Neural cell (in vitro differentiated cells): ENCODE data around the gene ADGRG1. TPM values are rescaled to one million over a fixed set of nuclear protein-coding genes. Genes with fewer than 3 reads are reported as not detected.

Source experiments
- H2AFZ ChIP-seq: fragments of 200-600, 300-800 bp; sonication (generic), shearing (Covaris generic); 2 replicates; pipeline ENCODE4 v1.6.0; 2014; ENCODE audit warnings: low read depth, mild to moderate bottlenecking, antibody characterized with exemption, low read length, moderate library complexity
- H3F3A ChIP-seq: fragments of 200-600 bp; shearing (Covaris generic); 2 replicates; pipeline ENCODE4 v1.6.1; 2016; ENCODE audit warnings: mild to moderate bottlenecking, moderate library complexity, mixed read lengths, antibody characterized with exemption, low read length; ENCODE audit not compliant: insufficient read depth, poor library complexity, severe bottlenecking
- H3K27ac ChIP-seq: fragments of 200-600, 300-800 bp; sonication (generic), shearing (Covaris generic); 2 replicates; pipeline ENCODE4 v1.5.1; 2014; ENCODE audit warnings: mild to moderate bottlenecking, low read length, moderate library complexity
- H3K27me3 ChIP-seq: fragments of 300-800, 200-600 bp; sonication (generic), shearing (Covaris generic); 2 replicates; pipeline ENCODE4 v1.6.0; 2014; ENCODE audit warnings: mild to moderate bottlenecking, low read depth, low read length, moderate library complexity; ENCODE audit not compliant: insufficient read depth
- H3K36me3 ChIP-seq: fragments of 300-800, 200-600 bp; sonication (generic), shearing (Covaris generic); 2 replicates; pipeline ENCODE4 v1.5.1; 2014; ENCODE audit warnings: mild to moderate bottlenecking, antibody characterized with exemption, low read length, moderate library complexity; ENCODE audit not compliant: insufficient read depth
- H3K4me2 ChIP-seq: fragments of 300-800, 200-600 bp; sonication (generic), shearing (Covaris generic); 2 replicates; pipeline ENCODE4 v1.6.0; 2014; ENCODE audit warnings: mild to moderate bottlenecking, low read length
- H3K4me3 ChIP-seq: fragments of 300-800, 200-600 bp; sonication (generic), shearing (Covaris generic); 2 replicates; pipeline ENCODE4 v1.5.1; 2014; ENCODE audit warnings: mild to moderate bottlenecking, low read length, moderate library complexity
- H3K79me2 ChIP-seq: fragments of 200-600 bp; shearing (Covaris generic); replicated peaks from 2 replicates; pipeline ENCODE4 v1.6.0; 2014; ENCODE audit warnings: mild to moderate bottlenecking, low read length, moderate library complexity; ENCODE audit not compliant: insufficient read depth
- H3K9ac ChIP-seq: fragments of 300-800, 200-600 bp; sonication (generic), shearing (Covaris generic); 2 replicates; pipeline ENCODE4 v1.6.1; 2016; ENCODE audit warnings: mild to moderate bottlenecking, low read length, mixed read lengths
- H3K9me2 ChIP-seq: fragments of 200-600 bp; shearing (Covaris generic); 2 replicates; pipeline ENCODE4 v1.6.1; 2016; ENCODE audit warnings: mild to moderate bottlenecking, low read length, mixed read lengths; ENCODE audit not compliant: insufficient read depth
- H3K9me3 ChIP-seq: fragments of 200-600, 300-800 bp; sonication (generic), shearing (Covaris generic); 2 replicates; pipeline ENCODE4 v1.6.1; 2016; ENCODE audit warnings: mild to moderate bottlenecking, mixed run types, low read length, moderate library complexity, mixed read lengths
- H4K20me1 ChIP-seq: fragments of 200-600 bp; shearing (Covaris generic); 2 replicates; pipeline ENCODE4 v1.6.1; 2016; ENCODE audit warnings: mild to moderate bottlenecking, mixed run types; ENCODE audit not compliant: insufficient read depth
- EP300 ChIP-seq: fragments of 450-650 bp; conservative IDR thresholded peaks from 2 replicates; pipeline ENCODE4 v1.6.1; 2014; ENCODE audit warnings: antibody characterized with exemption, mild to moderate bottlenecking, moderate library complexity; ENCODE audit not compliant: poor library complexity, severe bottlenecking
- EZH2 ChIP-seq: fragments of 200-600, 300-800 bp; shearing (Covaris generic), sonication (generic); IDR thresholded peaks from 2 replicates; pipeline ENCODE4 v1.6.1; 2014; ENCODE audit warnings: antibody characterized with exemption, low read length, borderline replicate concordance, mild to moderate bottlenecking; ENCODE audit not compliant: insufficient read depth, poor library complexity, severe bottlenecking
- MXI1 ChIP-seq: fragments of 450-650 bp; conservative IDR thresholded peaks from 2 replicates; pipeline ENCODE4 v1.6.1; 2014; ENCODE audit warnings: antibody characterized with exemption, mild to moderate bottlenecking; ENCODE audit not compliant: poor library complexity, severe bottlenecking
- POLR2AphosphoS5 ChIP-seq: IDR thresholded peaks from 2 replicates; pipeline ENCODE4 v1.6.1; 2012
- RAD21 ChIP-seq: fragments of 450-650 bp; conservative IDR thresholded peaks from 2 replicates; pipeline ENCODE4 v1.6.1; 2014; ENCODE audit warnings: antibody characterized with exemption, mild to moderate bottlenecking, moderate library complexity
- SMC3 ChIP-seq: fragments of 450-650 bp; conservative IDR thresholded peaks from 2 replicates; pipeline ENCODE4 v1.6.1; 2014; ENCODE audit warnings: antibody characterized with exemption, mild to moderate bottlenecking, moderate library complexity; ENCODE audit not compliant: poor library complexity
- TAF1 ChIP-seq: IDR thresholded peaks from 2 replicates; pipeline ENCODE4 v1.6.1; 2012; ENCODE audit warnings: low read depth
- polyA plus RNA-seq: library from polyadenylated mRNA; depleted of rRNA; stranded (reverse); fragments of >200 nt; gene quantifications from 2 replicates; pipeline ENCODE4 v1.2.3, GENCODE V29; 2014
- TF ChIP-seq, protein P1 (sequence below): IDR thresholded peaks from 2 replicates; pipeline ENCODE4 v1.6.1; 2012; ENCODE audit warnings: borderline replicate concordance
- TF ChIP-seq, protein P2 (sequence below): fragments of 450-650 bp; IDR thresholded peaks from 2 replicates; pipeline ENCODE4 v1.5.1; 2014; ENCODE audit warnings: antibody characterized with exemption, mild to moderate bottlenecking, moderate library complexity; ENCODE audit not compliant: poor library complexity, severe bottlenecking

Gene ADGRG1
- polyA plus RNA-seq, 1 donor from 2014 or later, result 86.8 TPM

DNA sequence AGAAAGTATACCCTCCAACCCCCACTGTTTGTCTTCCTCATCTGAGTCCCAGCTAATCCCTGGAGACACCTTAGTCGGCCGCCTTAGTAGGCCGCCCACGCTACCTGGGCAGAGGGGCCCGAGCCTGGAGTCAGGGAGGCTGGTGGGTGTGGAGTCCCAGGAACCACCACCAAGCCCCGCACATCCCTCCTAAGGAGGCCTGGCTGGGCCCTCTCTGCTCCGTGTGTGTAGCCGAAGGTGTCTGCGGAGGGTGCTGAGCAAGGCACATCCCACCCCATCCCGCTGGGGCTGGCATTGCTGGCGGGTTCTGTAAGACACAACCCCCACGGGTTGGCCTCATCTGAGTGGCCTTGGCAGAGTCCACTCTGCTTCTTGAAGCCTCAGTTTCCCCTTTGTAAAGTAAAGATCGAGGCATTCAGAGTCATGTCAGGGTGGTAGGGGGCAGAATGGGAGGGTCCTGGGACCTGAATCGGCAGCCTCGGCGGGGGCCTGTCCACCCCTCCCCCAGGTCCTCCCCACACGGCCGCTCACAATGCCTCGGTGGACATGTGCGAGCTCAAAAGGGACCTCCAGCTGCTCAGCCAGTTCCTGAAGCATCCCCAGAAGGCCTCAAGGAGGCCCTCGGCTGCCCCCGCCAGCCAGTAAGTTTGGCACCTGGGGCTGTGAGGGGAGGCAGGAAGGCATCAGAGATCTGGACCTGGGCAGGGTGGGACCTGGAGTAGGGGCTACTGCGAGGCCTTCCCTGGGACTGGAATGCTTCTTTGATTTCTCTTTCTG is 24.5 kb downstream of the ADGRG1 start:
- Histone ChIP-seq H3K79me2 (peaks cover 13% of the 10 kb centered on the region), H3K9ac (no peak overlapping the region), H2AFZ (no peak overlapping the region), H3F3A (no peaks in the 10 kb centered on the region), H3K36me3 (peaks cover 17% of the 10 kb centered on the region), H3K27me3 (no peaks in the 10 kb centered on the region), H3K4me3 (no peak overlapping the region), H4K20me1 (peaks cover 30% of the 10 kb centered on the region), H3K27ac (no peak overlapping the region), H3K9me3 (no peaks in the 10 kb centered on the region), H3K9me2 (no peaks in the 10 kb centered on the region), H3K4me2 (no peak overlapping the region)
- TF ChIP-seq EP300 (no peak), EZH2 (no peak), POLR2AphosphoS5 (no peak), MXI1 (no peak), RAD21 (no peak), TAF1 (no peak), SMC3 (no peak)
- TF ChIP-seq, protein P1, sequence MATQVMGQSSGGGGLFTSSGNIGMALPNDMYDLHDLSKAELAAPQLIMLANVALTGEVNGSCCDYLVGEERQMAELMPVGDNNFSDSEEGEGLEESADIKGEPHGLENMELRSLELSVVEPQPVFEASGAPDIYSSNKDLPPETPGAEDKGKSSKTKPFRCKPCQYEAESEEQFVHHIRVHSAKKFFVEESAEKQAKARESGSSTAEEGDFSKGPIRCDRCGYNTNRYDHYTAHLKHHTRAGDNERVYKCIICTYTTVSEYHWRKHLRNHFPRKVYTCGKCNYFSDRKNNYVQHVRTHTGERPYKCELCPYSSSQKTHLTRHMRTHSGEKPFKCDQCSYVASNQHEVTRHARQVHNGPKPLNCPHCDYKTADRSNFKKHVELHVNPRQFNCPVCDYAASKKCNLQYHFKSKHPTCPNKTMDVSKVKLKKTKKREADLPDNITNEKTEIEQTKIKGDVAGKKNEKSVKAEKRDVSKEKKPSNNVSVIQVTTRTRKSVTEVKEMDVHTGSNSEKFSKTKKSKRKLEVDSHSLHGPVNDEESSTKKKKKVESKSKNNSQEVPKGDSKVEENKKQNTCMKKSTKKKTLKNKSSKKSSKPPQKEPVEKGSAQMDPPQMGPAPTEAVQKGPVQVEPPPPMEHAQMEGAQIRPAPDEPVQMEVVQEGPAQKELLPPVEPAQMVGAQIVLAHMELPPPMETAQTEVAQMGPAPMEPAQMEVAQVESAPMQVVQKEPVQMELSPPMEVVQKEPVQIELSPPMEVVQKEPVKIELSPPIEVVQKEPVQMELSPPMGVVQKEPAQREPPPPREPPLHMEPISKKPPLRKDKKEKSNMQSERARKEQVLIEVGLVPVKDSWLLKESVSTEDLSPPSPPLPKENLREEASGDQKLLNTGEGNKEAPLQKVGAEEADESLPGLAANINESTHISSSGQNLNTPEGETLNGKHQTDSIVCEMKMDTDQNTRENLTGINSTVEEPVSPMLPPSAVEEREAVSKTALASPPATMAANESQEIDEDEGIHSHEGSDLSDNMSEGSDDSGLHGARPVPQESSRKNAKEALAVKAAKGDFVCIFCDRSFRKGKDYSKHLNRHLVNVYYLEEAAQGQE, result no peak
- TF ChIP-seq, protein P2, sequence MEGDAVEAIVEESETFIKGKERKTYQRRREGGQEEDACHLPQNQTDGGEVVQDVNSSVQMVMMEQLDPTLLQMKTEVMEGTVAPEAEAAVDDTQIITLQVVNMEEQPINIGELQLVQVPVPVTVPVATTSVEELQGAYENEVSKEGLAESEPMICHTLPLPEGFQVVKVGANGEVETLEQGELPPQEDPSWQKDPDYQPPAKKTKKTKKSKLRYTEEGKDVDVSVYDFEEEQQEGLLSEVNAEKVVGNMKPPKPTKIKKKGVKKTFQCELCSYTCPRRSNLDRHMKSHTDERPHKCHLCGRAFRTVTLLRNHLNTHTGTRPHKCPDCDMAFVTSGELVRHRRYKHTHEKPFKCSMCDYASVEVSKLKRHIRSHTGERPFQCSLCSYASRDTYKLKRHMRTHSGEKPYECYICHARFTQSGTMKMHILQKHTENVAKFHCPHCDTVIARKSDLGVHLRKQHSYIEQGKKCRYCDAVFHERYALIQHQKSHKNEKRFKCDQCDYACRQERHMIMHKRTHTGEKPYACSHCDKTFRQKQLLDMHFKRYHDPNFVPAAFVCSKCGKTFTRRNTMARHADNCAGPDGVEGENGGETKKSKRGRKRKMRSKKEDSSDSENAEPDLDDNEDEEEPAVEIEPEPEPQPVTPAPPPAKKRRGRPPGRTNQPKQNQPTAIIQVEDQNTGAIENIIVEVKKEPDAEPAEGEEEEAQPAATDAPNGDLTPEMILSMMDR, result no peak

DNA sequence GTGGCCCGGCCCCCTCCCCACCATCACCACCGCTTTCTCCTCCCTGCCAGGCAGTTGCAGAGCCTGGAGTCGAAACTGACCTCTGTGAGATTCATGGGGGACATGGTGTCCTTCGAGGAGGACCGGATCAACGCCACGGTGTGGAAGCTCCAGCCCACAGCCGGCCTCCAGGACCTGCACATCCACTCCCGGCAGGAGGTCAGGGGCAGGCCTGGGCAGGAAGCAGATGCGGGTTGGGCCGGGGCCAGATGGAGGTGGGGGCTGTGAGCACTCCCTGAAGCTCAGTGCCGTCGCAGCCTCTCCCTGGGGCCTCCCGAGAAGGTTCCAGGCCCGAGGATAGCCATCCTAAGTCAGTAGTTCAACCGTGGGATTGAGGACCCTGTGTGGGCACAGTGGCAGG is 25.5 kb downstream of the ADGRG1 start:
- H3K4me3 ChIP-seq, result no peak overlapping the region
- no peak overlapping the region for H3K9ac ChIP-seq
- no peak overlapping the region for H3K27ac ChIP-seq
- no peaks in the 10 kb centered on the region for H3K9me2 ChIP-seq
- peaks cover 11% of the 10 kb centered on the region for H3K36me3 ChIP-seq
- TF ChIP-seq TAF1 (no peak), SMC3 (no peak), EP300 (no peak), RAD21 (no peak), MXI1 (no peak), POLR2AphosphoS5 (no peak), EZH2 (no peak)
- TF ChIP-seq, protein P2, result no peak
- TF ChIP-seq, protein P1, result no peak
- no peaks in the 10 kb centered on the region for H3F3A ChIP-seq
- H3K27me3 ChIP-seq, result no peaks in the 10 kb centered on the region
- H3K79me2 ChIP-seq, result peaks cover 4% of the 10 kb centered on the region
- H4K20me1 ChIP-seq, result peaks cover 20% of the 10 kb centered on the region
- H2AFZ ChIP-seq, result no peak overlapping the region
- no peak overlapping the region for H3K4me2 ChIP-seq
- no peaks in the 10 kb centered on the region for H3K9me3 ChIP-seq
